HEK293 (cell line): ENCODE results near the gene DXO.

Experiments used
- GFI1B ChIP-seq: fragments of 450-650 bp; formaldehyde crosslinking; IDR thresholded peaks from 2 replicates; pipeline ENCODE4 v1.5.1; 2016; ENCODE audit warnings: missing biosample characterization, missing genetic modification characterization
- INSM2 ChIP-seq: fragments of 450-650 bp; formaldehyde crosslinking; IDR thresholded peaks from 2 replicates; pipeline ENCODE4 v1.5.1; 2016; ENCODE audit warnings: missing biosample characterization, missing genetic modification characterization
- KLF7 ChIP-seq: fragments of 450-650 bp; formaldehyde crosslinking; IDR thresholded peaks from 2 replicates; pipeline ENCODE4 v1.5.1; 2016; ENCODE audit warnings: missing biosample characterization, missing genetic modification characterization, borderline replicate concordance
- OSR2 ChIP-seq: fragments of 450-650 bp; formaldehyde crosslinking; IDR thresholded peaks from 2 replicates; pipeline ENCODE4 v1.5.1; 2016; ENCODE audit warnings: missing biosample characterization, missing genetic modification characterization
- SP2 ChIP-seq: fragments of 450-650 bp; formaldehyde crosslinking; IDR thresholded peaks from 2 replicates; pipeline ENCODE4 v1.5.1; 2016; ENCODE audit warnings: missing biosample characterization, missing genetic modification characterization
- YY2 ChIP-seq: fragments of 450-650 bp; formaldehyde crosslinking; IDR thresholded peaks from 2 replicates; pipeline ENCODE4 v1.5.1; 2016; ENCODE audit warnings: missing biosample characterization, missing genetic modification characterization
- ZBTB1 ChIP-seq: fragments of 450-650 bp; formaldehyde crosslinking; IDR thresholded peaks from 2 replicates; pipeline ENCODE4 v1.5.1; 2016; ENCODE audit warnings: missing biosample characterization, missing genetic modification characterization
- ZBTB10 ChIP-seq: fragments of 450-650 bp; formaldehyde crosslinking; IDR thresholded peaks from 2 replicates; pipeline ENCODE4 v1.5.1; 2016; ENCODE audit warnings: missing biosample characterization, missing genetic modification characterization
- ZBTB17 ChIP-seq: fragments of 450-650 bp; formaldehyde crosslinking; IDR thresholded peaks from 2 replicates; pipeline ENCODE4 v1.5.1; 2016; ENCODE audit warnings: missing biosample characterization, missing genetic modification characterization
- ZBTB21 ChIP-seq: fragments of 450-650 bp; formaldehyde crosslinking; IDR thresholded peaks from 2 replicates; pipeline ENCODE4 v1.5.1; 2017; ENCODE audit warnings: missing biosample characterization, missing genetic modification characterization
- ZNF140 ChIP-seq: fragments of 450-650 bp; formaldehyde crosslinking; IDR thresholded peaks from 2 replicates; pipeline ENCODE4 v1.5.1; 2016; ENCODE audit warnings: missing biosample characterization, missing genetic modification characterization
- ZNF248 ChIP-seq: fragments of 450-650 bp; formaldehyde crosslinking; IDR thresholded peaks from 2 replicates; pipeline ENCODE4 v1.5.1; 2017; ENCODE audit warnings: missing biosample characterization, missing genetic modification characterization
- ZNF335 ChIP-seq: fragments of 450-650 bp; formaldehyde crosslinking; conservative IDR thresholded peaks from 2 replicates; pipeline ENCODE4 v1.5.1; 2016; ENCODE audit warnings: missing biosample characterization, missing genetic modification characterization
- ZNF426 ChIP-seq: fragments of 450-650 bp; formaldehyde crosslinking; IDR thresholded peaks from 2 replicates; pipeline ENCODE4 v1.5.1; 2017; ENCODE audit warnings: missing biosample characterization, missing genetic modification characterization, mild to moderate bottlenecking, inconsistent platforms, moderate library complexity
- ZNF473 ChIP-seq: fragments of 450-650 bp; formaldehyde crosslinking; IDR thresholded peaks from 2 replicates; pipeline ENCODE4 v1.5.1; 2017; ENCODE audit warnings: missing biosample characterization, missing genetic modification characterization
- ZNF514 ChIP-seq: fragments of 450-650 bp; formaldehyde crosslinking; IDR thresholded peaks from 2 replicates; pipeline ENCODE4 v1.5.1; 2016; ENCODE audit warnings: missing biosample characterization, missing genetic modification characterization
- ZNF530 ChIP-seq: fragments of 450-650 bp; formaldehyde crosslinking; IDR thresholded peaks from 2 replicates; pipeline ENCODE4 v1.5.1; 2016; ENCODE audit warnings: low read depth, missing biosample characterization, missing genetic modification characterization
- ZNF621 ChIP-seq: fragments of 450-650 bp; formaldehyde crosslinking; IDR thresholded peaks from 2 replicates; pipeline ENCODE4 v1.5.1; 2017; ENCODE audit warnings: missing biosample characterization, missing genetic modification characterization
- ZNF623 ChIP-seq: fragments of 450-650 bp; formaldehyde crosslinking; IDR thresholded peaks from 2 replicates; pipeline ENCODE4 v1.5.1; 2016; ENCODE audit warnings: missing biosample characterization, missing genetic modification characterization
- ZNF629 ChIP-seq: fragments of 450-650 bp; formaldehyde crosslinking; IDR thresholded peaks from 2 replicates; pipeline ENCODE4 v1.5.1; 2017; ENCODE audit warnings: missing biosample characterization, missing genetic modification characterization
- ZNF677 ChIP-seq: fragments of 450-650 bp; IDR thresholded peaks from 2 replicates; pipeline ENCODE4 v1.5.0; 2018; ENCODE audit warnings: missing biosample characterization, mild to moderate bottlenecking, missing genetic modification characterization, moderate library complexity
- ZNF692 ChIP-seq: fragments of 450-650 bp; formaldehyde crosslinking; IDR thresholded peaks from 2 replicates; pipeline ENCODE4 v1.5.1; 2016; ENCODE audit warnings: missing biosample characterization, missing genetic modification characterization
- ZNF776 ChIP-seq: fragments of 450-650 bp; formaldehyde crosslinking; IDR thresholded peaks from 2 replicates; pipeline ENCODE4 v1.5.0; 2017; ENCODE audit warnings: missing biosample characterization, missing genetic modification characterization, borderline replicate concordance
- ZNF837 ChIP-seq: fragments of 450-650 bp; formaldehyde crosslinking; IDR thresholded peaks from 2 replicates; pipeline ENCODE4 v1.5.1; 2016; ENCODE audit warnings: missing biosample characterization, missing genetic modification characterization
- ZSCAN30 ChIP-seq: fragments of 450-650 bp; IDR thresholded peaks from 2 replicates; pipeline ENCODE4 v1.5.1; 2018; ENCODE audit warnings: missing biosample characterization, mild to moderate bottlenecking, missing genetic modification characterization, moderate library complexity
- ZXDB ChIP-seq: fragments of 450-650 bp; formaldehyde crosslinking; IDR thresholded peaks from 2 replicates; pipeline ENCODE4 v1.5.1; 2016; ENCODE audit warnings: missing biosample characterization, missing genetic modification characterization
- TF ChIP-seq, protein P1 (sequence below): fragments of 450-650 bp; formaldehyde crosslinking; IDR thresholded peaks from 2 replicates; pipeline ENCODE4 v1.5.1; 2016; ENCODE audit warnings: missing biosample characterization, missing genetic modification characterization
- TF ChIP-seq, protein P2 (sequence below): fragments of 450-650 bp; formaldehyde crosslinking; IDR thresholded peaks from 2 replicates; pipeline ENCODE4 v1.5.1; 2016; ENCODE audit warnings: missing biosample characterization, missing genetic modification characterization

DXO gene

DNA sequence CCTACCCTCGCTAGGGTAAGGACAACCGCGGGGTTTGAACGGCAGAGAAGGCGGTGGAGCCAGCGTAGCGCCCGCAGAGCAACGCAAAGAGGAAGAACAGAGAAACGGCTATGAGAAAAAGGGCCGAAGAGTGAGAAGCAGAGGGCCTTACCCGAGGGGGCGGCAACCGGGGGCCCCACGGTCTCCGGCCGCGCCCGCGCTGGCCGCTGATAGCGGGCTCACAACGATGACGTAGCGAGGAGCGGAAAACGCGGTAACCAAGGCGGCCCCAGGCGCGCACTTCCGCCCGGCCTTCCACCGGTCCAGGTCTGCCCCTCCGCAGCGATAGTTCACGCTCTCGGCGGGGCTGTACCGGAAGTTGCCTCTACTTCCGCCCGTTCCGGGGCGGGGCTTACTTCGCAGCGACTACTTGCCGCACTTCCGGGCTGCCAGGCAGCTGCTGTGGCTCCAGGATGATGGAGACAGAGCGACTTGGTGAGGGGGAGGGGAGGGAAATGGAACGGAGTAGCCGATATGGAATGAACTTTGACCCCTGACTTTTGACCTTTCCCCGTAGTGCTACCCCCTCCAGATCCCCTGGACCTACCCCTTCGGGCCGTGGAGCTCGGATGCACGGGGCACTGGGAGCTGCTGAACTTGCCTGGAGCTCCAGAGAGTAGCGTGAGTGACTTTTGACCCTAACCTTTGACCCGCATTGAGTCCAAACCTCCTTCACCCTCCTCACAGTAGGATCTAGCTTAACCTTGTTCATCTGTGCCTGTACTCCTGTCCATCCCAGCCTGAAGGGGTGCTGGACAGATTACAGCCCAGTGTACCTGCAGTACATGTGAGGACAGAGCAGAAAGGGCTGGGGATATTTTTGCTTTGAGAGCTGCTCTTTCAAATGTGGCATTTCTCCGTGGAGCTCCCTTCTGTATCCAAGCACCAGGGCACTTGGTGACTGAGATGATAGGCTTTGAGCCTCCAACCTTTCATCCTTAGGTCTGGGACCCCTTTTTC is 12.9 kb downstream of the DXO start, which contains the start of the genes NELFE and SKIC2 (continued):
- peak; percentile 99 for TF ChIP-seq ZXDB (tag by site-specific recombination)
- peak; percentile 96 for TF ChIP-seq ZNF692
- TF ChIP-seq ZNF514 (tag by site-specific recombination), result no peak
- no peak for TF ChIP-seq GFI1B (tag by site-specific recombination)
- no peak for TF ChIP-seq ZNF677 (tag by site-specific recombination)
- TF ChIP-seq ZBTB10 (tag by site-specific recombination), result peak; percentile 87
- TF ChIP-seq ZNF248 (tag by site-specific recombination), result no peak
- TF ChIP-seq ZNF621 (tag by site-specific recombination), result no peak
- TF ChIP-seq OSR2, result peak; percentile 28; the same call in 1 of the 2 replicates
- TF ChIP-seq, protein P1, sequence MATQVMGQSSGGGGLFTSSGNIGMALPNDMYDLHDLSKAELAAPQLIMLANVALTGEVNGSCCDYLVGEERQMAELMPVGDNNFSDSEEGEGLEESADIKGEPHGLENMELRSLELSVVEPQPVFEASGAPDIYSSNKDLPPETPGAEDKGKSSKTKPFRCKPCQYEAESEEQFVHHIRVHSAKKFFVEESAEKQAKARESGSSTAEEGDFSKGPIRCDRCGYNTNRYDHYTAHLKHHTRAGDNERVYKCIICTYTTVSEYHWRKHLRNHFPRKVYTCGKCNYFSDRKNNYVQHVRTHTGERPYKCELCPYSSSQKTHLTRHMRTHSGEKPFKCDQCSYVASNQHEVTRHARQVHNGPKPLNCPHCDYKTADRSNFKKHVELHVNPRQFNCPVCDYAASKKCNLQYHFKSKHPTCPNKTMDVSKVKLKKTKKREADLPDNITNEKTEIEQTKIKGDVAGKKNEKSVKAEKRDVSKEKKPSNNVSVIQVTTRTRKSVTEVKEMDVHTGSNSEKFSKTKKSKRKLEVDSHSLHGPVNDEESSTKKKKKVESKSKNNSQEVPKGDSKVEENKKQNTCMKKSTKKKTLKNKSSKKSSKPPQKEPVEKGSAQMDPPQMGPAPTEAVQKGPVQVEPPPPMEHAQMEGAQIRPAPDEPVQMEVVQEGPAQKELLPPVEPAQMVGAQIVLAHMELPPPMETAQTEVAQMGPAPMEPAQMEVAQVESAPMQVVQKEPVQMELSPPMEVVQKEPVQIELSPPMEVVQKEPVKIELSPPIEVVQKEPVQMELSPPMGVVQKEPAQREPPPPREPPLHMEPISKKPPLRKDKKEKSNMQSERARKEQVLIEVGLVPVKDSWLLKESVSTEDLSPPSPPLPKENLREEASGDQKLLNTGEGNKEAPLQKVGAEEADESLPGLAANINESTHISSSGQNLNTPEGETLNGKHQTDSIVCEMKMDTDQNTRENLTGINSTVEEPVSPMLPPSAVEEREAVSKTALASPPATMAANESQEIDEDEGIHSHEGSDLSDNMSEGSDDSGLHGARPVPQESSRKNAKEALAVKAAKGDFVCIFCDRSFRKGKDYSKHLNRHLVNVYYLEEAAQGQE (tag by site-specific recombination), result 0 out of 2 replicates have a peak, but pooled peaks have one; percentile 4
- TF ChIP-seq, protein P2, sequence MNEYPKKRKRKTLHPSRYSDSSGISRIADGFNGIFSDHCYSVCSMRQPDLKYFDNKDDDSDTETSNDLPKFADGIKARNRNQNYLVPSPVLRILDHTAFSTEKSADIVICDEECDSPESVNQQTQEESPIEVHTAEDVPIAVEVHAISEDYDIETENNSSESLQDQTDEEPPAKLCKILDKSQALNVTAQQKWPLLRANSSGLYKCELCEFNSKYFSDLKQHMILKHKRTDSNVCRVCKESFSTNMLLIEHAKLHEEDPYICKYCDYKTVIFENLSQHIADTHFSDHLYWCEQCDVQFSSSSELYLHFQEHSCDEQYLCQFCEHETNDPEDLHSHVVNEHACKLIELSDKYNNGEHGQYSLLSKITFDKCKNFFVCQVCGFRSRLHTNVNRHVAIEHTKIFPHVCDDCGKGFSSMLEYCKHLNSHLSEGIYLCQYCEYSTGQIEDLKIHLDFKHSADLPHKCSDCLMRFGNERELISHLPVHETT (tag by site-specific recombination), result peak; percentile 76
- TF ChIP-seq ZNF473, result no peak
- no peak for TF ChIP-seq ZNF837 (tag by site-specific recombination)
- peak; percentile 45; the same call in 1 of the 2 replicates for TF ChIP-seq YY2 (tag by site-specific recombination)
- peak; percentile 100 for TF ChIP-seq SP2 (tag by site-specific recombination)
- no peak for TF ChIP-seq ZNF140
- TF ChIP-seq ZBTB1, result no peak
- TF ChIP-seq ZNF629 (tag by site-specific recombination), result peak; percentile 99
- TF ChIP-seq ZBTB17 (tag by site-specific recombination), result peak; percentile 99
- TF ChIP-seq ZSCAN30 (tag by site-specific recombination), result peak; percentile 76; the same call in 1 of the 2 replicates
- peak; percentile 81 for TF ChIP-seq ZNF335 (tag by site-specific recombination)
- TF ChIP-seq ZNF623 (tag by site-specific recombination), result no peak
- TF ChIP-seq ZNF776, result no peak
- peak; percentile 78 for TF ChIP-seq INSM2
- TF ChIP-seq ZNF426 (tag by site-specific recombination), result no peak
- TF ChIP-seq KLF7 (tag by site-specific recombination), result peak; percentile 80
- TF ChIP-seq ZNF530 (tag by site-specific recombination), result no peak
- peak; percentile 97 for TF ChIP-seq ZBTB21 (tag by site-specific recombination)
